HG02970 (cell line): Measurements from ENCODE around the gene ARHGEF40.

Experiments used
- ATAC-seq: cut with Tn5 transposase; IDR thresholded peaks from one replicate; pipeline ENCODE4 v1.9.1; 2021; ENCODE audit warnings: mild to moderate bottlenecking, moderate library complexity, moderate number of reproducible peaks; ENCODE audit not compliant: unreplicated experiment, low FRiP score

Gene ARHGEF40

DNA sequence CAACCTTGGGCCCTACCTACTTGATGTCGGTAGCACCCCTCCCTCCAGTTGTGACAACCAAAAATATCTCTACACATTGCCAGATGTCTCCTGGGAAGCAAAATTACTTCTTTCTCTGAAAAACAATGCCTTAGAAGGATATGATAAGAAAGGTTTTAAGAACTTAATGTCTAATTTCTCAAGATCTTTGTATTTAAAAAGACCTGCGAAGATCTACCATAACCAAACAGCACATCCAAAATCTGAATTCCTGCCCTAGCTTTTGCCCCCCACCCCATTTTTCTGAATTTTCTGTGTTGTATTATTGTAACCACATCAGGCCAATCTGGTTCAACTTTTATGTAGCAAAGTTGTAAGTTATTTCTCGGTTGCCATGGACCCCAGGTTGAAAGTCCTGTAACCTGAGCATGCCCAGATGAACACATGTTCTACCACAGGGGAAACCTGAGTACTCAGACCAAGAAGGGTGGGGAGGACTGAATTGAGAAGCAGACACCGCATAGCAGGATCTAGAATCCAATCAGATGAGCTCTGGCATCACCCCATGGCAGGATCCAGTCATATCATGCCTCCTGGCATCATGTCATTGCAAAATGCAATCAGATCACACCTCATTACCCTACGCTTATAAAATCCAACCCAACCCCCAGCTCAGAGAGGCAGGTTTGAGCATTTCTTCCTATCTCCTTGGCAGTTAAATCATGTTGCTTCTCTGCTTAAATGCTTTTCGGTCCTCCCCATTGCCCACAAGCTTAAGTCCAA is 39.5 kb downstream of the ARHGEF40 start:
- no peak for ATAC-seq

DNA sequence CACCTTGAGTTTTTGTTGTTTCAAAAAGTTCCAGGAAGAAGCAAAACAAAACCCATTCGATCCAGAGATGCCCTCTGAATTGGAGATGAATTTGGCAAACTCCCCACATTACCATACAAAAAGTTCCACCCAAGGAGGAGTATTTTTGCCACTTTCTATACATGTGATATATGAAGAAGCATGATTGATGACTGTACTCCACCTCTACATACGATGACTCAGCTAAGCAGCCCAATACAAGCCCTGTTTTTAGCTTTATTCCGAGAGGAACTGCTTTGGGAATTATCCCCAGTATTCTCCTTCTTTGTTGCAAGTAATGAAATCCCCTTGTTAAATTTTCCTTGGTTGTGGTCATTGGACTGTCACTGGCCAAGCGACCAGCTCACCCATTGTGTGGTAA is 42.2 kb downstream of the ARHGEF40 start:
- ATAC-seq, result no peak

DNA sequence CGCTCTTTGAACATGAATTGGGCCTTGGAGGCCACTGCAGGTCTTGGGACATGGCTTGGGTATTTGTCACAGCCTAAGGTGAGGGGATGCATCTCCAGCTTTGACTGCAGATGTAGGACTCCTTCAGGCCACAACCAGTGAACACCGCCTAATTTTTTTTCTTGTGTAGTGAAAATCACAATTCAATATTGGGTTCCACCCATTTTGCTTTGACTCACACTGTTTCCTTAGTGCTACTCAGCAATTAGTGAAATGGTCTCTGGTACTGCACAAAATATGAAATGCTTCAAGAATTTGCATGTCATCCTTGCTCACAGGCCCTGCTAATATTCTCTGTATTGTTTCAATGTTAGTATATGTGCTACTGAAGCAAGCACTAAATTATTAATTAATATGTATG is 43.3 kb downstream of the ARHGEF40 start:
- no peak for ATAC-seq

DNA sequence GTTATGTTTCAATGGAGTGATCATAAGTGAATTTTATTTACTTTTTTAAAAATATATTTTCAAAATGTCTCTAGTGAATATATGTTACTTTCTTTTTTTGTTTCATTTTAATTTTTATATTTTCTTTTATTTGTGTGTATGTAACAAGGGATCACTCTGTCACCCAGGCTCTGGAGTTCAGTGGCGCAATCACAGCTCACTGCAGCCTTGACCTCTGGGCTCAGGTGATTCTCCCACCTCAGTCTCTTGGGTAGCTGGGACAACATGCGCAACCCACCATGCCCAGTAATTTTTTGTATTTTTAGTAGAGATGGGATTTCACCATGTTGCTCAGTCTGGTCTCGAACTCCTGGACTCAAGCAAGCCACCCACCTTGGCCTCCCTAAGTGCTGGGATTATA is 48.8 kb downstream of the ARHGEF40 start:
- no peak for ATAC-seq

DNA sequence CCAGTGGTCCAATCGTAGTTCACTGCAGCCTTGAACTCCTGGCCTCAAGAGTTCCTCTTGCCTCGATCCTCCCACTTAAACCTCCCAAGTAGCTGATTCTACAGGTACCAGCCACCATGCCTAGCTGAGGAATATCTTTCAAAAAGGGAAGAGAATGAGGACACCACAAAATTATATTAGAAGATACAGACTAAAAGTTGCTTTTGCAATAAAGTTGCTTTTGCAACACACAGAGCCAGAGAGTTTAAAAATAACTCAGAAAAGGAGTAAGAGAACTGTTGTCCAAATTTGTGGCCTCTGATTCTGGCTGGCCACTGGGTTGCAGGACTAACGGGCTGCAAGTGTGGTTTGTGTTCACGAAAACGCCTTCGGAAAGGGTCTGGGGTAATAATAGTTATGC is 50.6 kb downstream of the ARHGEF40 start:
- no peak for ATAC-seq

DNA sequence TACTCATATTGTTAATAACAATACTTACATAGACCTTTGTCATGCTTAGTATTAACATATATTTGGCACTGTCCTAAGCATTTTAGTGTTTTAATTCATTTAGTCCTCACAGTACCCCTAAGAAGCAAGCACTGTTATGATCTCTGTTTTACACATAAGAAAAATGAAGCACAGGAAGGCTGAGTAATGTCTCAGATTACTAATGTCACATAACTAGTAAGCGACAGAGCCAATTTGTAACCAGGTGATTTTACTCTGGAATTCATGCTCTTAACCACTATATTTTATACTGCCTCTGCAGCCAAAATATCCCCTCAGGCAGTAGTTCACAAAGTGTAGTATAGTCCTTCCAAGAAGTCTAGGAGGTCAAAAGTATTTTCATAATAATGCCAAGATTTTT is 51.0 kb downstream of the ARHGEF40 start:
- no peak for ATAC-seq

DNA sequence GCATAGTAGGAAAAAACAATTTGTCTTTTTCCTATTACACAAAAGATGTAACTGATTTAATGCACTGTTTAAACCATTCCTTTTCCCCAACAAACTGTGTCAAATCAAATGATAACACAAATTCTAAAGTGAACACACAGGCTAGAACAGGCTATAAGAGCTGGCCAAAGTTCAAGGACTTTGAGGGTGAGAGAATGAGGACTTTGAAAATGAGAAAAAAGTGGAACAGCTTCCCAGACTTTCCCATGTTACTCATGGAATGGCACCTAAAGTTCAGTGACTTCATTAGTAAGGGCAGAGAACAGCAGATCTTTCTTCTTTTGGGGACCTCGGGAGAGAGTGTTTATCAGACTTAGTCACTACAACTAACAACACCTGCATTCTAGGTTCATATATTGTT is 53.3 kb downstream of the ARHGEF40 start:
- ATAC-seq, result no peak

DNA sequence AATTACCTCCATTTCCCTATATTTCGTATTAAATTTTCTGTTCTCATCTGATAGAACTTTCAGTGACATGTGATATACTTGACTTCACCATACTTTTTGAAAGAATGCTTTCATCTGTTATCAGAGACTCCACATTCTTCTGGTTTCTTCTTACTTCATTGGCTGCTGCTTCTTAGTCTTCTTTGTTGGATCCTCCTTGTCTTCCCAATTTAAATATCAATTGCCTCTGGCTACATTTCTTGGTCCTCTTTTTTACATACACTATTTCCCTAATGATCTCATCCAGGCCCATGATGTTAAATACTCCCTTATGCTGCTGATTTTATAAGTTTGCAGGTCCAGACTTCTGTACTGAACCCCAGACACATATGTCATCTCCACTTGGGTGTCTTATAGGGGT is 63.8 kb downstream of the ARHGEF40 start:
- ATAC-seq, result no peak

DNA sequence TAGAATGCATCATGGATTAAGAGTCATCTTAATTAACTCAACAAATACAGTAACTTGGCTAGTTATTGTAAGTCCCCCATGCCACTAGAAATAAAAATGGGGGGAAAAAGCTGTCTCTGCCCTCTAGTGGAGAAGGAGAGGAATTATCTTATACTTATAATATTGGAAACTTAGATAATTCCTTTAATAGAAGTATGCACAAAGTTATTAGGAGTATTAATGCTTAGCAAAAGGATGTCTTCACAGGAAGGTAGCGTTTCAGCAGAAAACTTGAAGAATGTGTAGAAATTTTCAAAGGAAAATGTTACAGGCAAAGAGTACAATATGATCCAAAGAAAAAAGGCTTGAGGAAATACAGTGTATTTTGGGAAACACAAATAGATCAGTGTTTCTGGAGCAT is 65.9 kb downstream of the ARHGEF40 start:
- no peak for ATAC-seq
